ENCODE data around the gene SLC12A2.
A peak's percentile ranks its signal among the peaks of the same experiment; 100 is the strongest.

The SLC12A2 gene

GRCh38 chr5:128053291-128053954 is 30.1 kb upstream of the SLC12A2 start:
- DNase-seq (ENCODE audit: low read depth) = peak; percentile 38
- H3K4me3 ChIP-seq (ENCODE audit: low read depth, low read length) = peak overlapping the region; percentile 21; the same call in 1 of the 2 replicates
- no peak for TF ChIP-seq CTCF (IDR thresholded peaks at IDR 0.05; ENCODE audit: control insufficient read depth, extremely low read depth, insufficient read depth)

GRCh38 chr5:128060644-128061385 is 22.8 kb upstream of the SLC12A2 start:
- no peak for DNase-seq (ENCODE audit: low read depth)
- no peak for TF ChIP-seq CTCF (IDR thresholded peaks at IDR 0.05; ENCODE audit: control insufficient read depth, extremely low read depth, insufficient read depth)

GRCh38 chr5:128062172-128062746 is 21.3 kb upstream of the SLC12A2 start:
- no peak overlapping the region for H3K4me3 ChIP-seq (ENCODE audit: low read depth, low read length)
- no peak for TF ChIP-seq CTCF (IDR thresholded peaks at IDR 0.05; ENCODE audit: control insufficient read depth, extremely low read depth, insufficient read depth)
- no peak for DNase-seq (ENCODE audit: low read depth)

More at GRCh38 chr5:128060644-128061385, 22.8 kb upstream of the SLC12A2 start:
- H3K4me3 ChIP-seq (ENCODE audit: low read depth, low read length) = no peak overlapping the region

- H3K4me3 ChIP-seq (ENCODE audit: low read depth, low read length) = no peak overlapping the region
- no peak for TF ChIP-seq CTCF (IDR thresholded peaks at IDR 0.05; ENCODE audit: control insufficient read depth, extremely low read depth, insufficient read depth)
- no peak for DNase-seq (ENCODE audit: low read depth)
Measured at GRCh38 chr5:128074171-128074570, 9.4 kb upstream of the SLC12A2 start.

- no peak for TF ChIP-seq CTCF (IDR thresholded peaks at IDR 0.05; ENCODE audit: control insufficient read depth, extremely low read depth, insufficient read depth)
- no peak overlapping the region for H3K4me3 ChIP-seq (ENCODE audit: low read depth, low read length)
- DNase-seq (ENCODE audit: low read depth) = no peak
Measured at GRCh38 chr5:128074953-128075352, 8.6 kb upstream of the SLC12A2 start.

- DNase-seq (ENCODE audit: low read depth) = no peak
- TF ChIP-seq CTCF (IDR thresholded peaks at IDR 0.05; ENCODE audit: control insufficient read depth, extremely low read depth, insufficient read depth) = no peak
- no peak overlapping the region for H3K4me3 ChIP-seq (ENCODE audit: low read depth, low read length)
Measured at GRCh38 chr5:128077526-128077925, 6.0 kb upstream of the SLC12A2 start.
